GM21526 (cell line): ENCODE measurements around the gene RAB11A.

ENCODE experiments used
- ATAC-seq: cut with Tn5 transposase; IDR thresholded peaks from one replicate; pipeline ENCODE4 v1.9.1; 2021; ENCODE audit warnings: moderate library complexity; ENCODE audit not compliant: unreplicated experiment, low FRiP score

RAB11A gene

DNA sequence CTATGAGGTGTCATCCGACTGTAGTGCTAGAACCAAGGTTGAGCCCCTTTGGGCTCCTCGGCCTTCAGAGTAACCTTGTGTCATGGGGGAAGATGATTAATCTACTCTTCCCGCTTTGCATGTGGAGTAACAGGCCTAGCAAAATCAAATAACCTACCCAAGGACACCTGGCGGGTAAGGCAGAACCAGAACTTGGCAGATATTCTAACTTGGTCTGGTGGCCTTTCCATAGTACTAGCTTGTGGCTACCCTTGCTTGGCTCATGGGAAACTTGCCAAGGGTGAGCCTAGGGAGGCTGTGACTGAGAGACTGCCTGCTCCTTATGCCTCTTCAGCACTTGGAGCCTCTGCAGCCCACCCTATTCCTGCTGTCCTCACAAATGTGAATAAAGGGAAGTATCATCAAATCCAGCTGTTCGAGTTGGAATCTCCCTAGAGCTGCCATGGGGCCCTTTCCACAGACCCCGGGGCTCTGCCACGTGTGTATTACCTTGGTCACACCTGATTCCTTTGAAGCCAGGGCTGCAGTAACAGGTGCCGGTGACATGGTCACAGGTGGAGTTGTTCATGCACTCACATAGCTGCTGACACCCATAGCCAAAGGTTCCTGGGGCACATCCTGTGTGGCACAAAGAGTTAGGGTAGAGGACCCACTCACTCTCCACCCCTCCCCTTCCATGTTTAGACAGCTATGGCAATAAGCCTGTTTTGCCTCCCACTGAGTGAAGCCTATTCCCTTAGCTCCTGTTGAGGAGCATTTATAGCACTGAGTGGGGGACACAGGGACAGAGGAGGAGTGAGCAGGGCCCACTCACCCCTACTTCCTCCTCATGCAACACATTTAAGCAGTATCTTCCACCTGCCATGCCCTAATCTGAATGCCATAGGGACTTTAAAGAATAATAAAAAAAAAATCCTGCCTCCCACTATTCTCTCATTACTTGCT, 46.0 kb downstream of the RAB11A start:
- ATAC-seq = no peak

DNA sequence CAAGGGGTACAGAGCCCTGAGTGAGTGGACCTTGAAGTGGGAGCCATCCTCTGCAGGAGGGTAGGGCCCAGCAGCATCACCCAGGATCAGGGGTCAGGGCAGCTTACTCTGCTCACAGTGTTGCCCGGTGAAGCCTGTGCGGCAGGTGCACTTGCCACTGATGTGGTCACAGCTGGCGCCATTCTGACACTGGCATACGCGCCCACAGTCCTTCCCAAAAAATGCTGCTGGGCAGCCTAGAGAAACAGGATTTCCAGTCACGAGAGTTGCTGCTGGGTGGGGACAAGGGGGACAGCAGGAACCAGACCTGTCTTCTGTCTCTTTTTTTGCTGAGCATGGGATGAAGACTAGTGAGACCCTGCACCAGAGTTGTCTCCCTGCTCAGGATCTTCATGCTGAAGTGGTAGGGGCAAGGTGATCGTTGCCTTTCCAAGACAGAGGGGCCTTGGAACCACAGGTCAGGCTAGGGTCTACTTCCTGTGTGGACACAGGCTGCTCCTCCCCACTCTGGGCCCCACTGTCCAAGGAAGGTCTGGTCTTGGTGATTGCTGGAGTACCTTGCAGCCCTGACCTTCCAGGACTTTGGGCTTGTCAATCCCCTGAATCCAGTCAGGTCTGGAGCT, 46.9 kb downstream of the RAB11A start:
- no peak for ATAC-seq

DNA sequence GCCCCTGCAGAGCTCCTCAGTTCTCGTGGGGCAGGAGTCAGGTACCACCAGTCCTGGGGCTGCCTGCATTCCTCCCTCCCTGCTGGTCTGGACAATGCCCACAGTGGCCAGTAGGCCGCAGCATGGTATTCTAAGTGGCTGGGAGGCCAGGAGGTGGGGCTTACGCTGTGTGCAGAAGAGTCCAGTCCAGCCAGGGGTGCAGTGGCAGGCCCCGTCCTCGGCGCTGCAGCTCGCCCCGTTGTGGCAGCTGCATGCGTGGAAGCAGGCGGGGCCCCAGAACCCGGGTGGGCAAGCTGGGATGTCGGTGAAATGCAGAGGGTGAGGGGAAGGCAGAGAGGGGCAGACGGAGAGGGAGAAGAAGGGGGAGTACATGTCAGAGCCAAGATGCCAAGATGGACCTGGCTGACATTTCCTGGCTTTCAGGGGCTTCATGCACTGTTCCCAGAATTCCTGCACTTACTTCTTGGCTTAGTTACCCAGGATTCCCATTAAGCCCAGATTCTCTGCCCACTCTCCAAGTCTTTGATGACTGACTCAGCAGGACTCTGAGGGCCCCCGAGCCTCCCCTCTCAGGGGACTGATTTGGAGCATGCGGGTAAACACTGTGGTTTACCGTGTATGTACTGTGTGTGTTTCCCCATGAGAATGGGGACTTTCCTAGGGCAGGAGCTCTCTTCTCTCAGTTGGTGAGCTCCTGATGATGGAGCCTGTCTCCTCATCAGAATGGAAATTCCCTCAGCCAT, 47.5 kb downstream of the RAB11A start:
- ATAC-seq = no peak

DNA sequence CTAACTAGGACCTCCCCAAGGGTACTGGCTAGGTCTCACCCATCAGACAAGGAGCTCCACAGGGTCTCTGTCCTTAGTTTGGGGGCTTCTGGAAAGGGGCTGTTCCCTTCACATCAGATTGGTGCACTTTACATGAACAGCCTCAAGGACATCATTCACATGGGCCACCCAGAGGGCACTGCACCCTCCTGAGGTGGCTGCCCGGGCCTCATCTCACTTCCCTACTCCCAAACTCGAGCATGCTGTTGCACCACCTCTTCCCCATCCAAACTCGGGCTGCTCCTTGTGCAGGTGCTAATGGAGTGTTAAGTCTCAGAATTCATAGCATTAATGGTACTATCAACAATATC, 48.1 kb downstream of the RAB11A start:
- ATAC-seq = no peak

DNA sequence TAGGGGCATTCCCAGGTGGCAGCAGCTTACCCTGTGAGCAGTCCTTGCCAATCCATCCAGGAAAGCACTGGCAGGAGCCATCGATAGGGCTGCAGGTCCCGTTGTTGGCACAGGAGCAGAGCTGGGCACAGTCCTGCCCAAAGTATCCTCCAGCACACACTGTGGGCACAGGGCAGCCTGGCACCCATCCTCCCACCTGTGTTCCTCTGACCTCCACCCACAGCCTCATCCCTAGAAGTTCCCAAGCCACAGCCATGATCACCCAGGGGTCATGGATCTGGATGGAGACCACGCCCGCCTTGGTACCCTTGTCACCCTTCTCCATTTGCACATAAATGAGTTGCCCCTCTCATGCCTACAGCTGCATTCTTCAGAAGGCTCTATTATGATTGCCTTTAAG, 48.6 kb downstream of the RAB11A start:
- no peak for ATAC-seq

DNA sequence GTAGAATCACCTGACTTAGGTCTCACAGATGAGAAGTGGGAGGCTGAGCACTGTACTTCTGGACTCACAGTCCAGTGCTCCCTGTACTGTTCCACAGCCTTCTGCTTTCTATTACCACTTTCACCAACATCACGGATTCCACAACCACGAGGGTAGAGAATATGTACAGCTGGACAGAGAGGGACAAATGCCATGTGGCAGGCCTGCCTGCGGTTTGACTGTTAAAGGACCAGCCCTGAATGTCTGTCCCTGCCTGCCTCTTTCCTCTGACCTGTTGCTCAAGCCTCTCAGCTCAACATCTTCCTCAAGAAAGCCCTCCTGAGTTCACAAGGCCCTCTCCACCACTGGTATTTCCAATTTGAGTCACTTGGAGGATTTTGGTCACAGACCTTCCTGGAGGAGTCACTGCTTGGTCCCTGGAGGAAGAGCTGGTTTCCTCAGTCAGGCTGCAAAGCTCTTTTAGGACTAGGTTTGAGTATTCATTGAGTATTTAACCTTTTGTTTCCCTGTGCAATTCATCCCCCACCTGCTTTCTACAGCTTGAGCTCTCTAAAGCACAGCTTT, 49.1 kb downstream of the RAB11A start:
- ATAC-seq = no peak

DNA sequence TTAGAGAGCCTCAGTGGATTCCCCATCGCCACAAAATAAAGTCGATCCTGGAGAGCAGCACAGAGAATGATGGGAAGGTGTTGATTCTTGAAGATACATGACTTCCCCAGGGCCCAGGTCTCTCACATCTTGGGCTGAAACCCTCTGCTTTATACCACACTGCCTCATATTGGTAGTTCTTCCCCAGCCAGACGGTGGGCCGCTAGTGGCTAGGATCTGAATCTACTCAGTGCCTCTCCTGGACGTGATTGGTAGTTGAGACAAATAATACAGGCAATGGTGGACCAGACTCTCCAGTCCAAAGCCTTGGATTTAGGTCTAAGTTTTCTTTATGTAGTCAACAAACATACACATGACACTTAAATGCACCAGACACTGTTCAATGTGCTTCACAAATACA, 49.7 kb downstream of the RAB11A start:
- ATAC-seq = no peak

DNA sequence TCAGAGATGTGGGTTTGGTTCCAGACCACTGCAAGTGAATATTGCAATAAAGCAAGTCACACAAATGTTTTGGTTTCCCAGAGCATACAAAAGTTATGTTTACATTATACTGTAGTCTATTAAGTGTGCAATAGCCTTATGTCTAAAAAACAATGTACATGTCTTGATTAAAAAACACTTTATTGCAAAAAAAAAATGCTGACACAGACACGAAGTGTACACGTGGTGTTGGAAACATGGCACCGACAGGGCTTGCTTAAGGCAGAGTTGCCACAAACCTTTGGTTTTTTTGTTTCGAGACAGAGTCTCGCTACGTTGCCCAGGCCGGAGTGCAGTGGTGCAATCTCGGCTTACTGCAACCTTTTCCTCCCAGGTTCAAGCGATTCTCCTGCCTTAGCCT, 50.1 kb downstream of the RAB11A start:
- no peak for ATAC-seq

DNA sequence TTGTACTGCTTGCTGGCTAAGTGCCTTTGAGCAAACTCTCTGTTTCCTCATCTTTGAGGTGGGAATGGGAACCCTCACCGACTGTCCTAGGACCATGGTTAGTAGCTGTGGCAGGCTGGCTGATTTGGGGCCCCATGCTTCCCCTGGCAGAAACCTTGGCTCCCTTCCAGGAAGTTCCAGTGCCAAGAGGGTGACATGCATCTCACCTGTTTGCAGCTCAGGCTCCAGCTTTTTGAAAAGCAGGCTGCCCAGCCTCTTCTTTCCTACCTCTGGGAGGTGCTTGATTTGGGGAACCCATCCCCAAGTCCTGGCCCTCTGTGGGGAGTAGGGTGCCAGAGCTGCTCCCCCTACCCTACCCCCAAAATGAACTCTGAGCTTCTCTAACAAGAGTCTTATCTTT, 50.8 kb downstream of the RAB11A start:
- no peak for ATAC-seq

DNA sequence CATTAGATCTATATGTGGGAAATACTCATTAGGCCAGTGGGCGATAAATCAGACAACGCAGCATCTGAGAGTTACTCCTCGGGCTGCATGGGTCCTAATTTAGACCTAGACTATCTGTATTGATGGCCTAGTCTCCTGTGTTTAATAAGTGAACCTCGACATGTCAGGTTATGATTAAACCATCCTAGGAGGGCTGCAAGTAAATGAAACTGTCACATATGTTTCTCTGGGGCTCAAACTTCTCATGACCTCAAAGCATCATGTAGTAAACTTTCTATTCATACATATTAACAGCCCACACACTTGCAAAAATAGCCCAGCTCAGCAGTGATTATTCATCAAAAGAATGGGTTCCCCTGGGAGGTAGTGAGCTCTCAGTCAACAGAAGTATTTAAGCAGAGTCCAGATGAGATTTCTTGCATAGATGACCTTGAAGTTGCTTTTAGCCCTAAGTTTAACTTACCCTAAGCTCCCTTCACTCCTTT, 51.6 kb downstream of the RAB11A start:
- no peak for ATAC-seq

DNA sequence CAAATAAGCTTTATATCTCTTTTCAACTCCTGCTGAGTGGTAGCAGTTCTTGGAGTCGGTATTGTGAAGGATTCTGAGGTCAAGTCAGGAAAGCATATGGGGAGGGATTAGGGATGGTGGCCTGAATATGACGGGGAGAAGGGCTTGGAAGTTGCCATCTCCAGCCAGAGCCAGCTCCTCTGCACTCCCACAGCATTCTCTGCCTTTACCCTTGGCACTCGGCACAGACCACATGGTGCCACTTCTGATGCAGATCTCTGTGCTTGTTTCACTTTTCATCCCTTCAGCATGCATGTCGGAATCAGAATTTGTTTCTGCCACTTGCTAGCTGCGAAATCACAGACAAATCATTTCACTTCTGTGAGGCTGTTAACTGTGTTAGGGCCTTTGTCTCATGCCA, 52.5 kb downstream of the RAB11A start:
- ATAC-seq = no peak

DNA sequence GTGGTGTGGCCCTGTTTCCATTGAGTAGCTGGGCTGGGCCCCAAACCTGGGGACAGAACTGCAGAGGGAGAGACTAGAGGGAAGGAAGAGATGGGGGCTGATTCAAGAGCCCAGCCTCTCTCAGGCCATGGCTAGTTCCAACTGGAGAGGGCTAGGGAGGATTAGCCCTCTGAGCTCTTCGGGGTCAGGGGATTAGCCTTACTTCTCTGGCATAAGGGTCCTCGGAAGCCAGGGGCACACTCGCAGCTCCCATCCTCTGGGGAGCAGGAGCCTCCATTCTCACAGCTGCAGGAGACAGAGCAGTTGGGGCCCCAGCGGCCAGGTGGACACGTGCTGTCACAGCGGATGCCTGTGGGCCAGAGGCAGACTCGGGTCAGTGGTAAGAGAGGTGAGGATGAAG, 53.3 kb downstream of the RAB11A start:
- ATAC-seq = no peak

DNA sequence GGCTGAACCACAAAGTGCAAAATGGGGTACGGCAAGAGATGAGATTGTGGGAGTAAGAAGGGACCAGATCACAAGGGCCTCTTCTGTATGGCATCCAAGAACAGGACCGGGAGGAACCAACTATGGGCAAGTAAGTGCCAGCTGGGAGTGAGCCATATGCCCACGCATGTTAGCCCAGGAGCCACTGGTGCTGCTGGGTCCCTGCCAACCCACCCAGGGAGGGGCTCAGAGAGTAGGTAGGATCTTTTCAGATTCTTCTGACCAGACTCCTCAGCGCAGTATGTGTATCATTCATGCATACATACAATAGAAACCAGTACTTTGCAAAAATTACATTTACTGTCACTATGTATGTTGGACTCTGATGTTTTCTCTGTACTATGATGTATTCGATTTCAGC, 54.0 kb downstream of the RAB11A start:
- ATAC-seq = no peak

DNA sequence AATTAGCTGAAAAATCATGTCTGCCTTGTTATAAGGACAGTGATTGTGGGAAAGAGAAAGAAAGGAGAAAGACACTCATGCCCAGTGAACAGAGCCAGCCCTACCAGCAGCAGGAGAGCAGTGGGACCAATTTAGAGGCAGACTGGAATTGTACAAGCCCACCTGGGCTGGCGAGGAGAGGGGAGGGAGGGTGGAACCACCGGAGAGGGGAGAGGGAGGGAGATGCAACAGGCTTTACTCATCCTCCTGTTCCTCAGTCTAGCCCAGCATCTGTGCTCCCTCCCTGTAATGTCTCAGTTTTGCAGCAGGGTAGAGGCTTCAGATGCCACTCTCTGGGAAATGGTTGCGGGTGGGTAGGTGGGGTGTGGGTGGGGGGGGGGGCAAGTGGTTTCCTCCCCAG, 54.7 kb downstream of the RAB11A start:
- ATAC-seq = no peak

DNA sequence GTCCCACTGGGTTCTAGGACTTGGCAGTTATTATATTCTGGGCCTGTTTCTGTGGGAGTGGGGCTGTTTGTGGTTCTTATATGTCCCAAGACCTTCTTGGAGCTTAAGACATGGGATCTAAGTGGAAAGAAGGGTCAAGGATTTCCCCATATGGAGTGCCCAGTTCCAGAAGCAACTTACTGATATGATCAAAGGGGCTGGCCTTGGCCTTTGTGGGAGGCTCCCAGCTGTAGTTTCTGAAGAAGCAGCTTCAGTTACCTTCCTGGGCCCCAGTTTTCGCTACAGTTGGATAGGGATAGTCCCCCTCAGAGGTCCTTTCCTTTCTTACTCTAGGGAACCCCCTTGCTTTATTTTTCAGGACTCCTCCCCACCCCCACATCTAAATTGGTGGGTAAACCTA, 56.0 kb downstream of the RAB11A start:
- no peak for ATAC-seq

DNA sequence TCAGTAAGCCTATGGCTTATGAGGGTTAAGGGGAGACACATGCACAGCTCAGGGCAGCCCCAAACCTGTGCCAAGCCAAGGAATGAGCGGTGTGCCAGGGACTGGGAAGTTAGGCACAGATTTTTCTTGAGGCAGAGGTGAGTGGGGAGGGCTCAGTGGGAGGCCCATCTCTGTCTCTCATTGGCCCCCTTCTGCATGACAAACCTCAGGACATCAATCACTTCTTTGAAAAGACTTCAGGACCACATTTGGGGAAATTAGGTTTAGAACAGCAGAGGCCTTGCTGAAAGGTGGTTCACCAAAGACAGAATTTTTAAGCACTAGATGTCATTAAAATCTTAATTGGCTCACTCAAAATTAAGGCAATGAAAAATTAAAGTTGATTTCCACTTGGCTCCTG, 57.2 kb downstream of the RAB11A start:
- no peak for ATAC-seq

DNA sequence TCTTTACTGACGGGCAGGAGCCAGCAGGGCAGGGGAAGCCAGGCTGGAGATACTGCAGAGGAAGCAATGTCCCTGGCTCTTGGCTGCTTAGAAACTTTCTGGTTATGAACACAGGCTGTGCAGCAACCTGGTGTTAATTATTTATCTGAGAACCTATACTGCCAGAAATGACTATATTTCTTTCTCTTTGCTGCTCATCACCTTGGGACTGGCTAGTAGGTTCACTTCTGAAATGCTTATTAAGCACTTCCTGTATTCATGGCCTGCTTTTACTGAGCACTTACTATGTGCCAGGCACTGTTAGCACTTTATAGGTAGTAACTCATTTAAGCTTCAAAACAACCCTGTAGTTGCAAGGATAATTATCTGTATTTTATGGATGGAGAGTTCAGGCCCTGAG, 57.6 kb downstream of the RAB11A start:
- ATAC-seq = no peak

DNA sequence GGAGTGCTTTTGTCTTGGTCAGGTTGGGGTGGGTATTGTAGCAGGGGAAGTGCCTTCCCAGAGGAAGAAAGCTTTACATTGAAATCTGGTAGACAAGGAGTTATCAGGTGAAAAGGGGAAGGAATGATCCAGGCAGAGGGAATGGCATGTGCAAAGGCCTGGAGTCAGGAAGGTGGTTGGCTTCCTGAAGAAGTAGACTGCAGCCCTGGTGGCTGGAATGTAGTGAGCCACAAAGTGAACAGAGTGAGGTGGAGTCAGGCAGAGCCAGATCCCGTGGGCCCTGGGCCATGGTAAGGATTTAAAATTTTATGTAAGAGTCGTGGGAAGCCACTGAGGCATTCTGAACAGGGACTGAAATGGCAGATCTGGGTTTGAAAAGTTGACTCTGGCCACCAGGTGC, 58.3 kb downstream of the RAB11A start:
- ATAC-seq = no peak

DNA sequence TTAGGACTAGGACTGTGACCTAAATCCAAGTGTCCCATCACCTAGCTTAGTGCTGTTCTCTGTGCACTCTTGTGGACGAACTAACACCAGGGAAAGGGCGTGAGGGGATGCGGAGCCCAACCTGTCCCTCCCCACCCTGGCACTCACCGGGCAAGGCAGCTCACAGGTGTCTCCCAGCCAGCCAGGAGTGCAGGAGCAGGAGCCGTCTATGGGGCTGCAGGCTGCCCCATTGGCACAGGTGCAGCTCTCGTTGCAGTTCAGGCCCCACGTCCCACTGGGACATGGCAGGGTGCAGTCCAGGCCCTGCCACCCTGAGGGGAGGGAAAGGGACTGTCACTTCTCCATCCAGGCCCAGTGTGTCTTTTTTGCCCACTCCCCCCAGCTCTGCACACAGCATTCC, 60.3 kb downstream of the RAB11A start:
- ATAC-seq = no peak

DNA sequence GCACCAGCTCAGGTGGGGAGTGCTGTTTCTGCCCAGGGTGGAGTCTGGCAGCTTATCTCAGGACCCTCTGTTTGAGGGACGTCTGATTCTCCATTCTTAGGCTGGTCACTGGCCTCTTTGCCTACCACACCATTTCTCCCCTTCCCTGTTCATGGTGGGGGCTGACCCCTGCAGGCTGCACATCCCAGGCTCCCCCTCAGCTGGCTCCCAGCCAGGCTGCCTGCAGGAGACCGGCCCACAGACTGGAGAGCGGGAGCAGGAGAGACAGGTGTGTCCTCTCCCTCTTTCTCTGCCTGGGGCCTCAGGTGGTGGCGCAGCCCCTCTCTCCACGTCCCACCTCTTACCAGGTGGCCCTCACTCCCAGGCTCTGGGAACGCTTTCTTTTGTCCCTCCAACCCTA, 60.8 kb downstream of the RAB11A start:
- ATAC-seq = no peak

DNA sequence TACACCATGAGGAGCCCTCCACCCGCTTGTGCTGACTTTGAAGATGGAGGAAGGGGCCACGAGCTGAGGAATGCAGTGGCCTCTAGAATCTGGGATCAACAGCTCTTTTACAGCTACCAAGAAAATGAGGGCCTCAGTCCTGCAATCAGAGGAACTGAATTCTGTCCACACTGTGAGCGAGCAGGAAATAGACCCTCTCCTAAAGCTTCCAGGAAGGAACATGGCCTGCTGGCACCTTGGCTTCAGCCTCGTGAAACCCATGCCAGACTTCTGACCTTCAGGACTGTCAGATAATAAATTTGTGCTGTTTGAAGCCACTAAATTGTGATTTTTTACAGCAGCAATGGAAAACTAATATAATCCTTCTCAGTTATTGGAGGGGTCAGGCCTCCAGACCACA, 61.9 kb downstream of the RAB11A start:
- ATAC-seq = no peak
